Hepatocyte (in vitro differentiated cells): Measurements from ENCODE around the gene ENDOU.

Source experiments
- CTCF ChIP-seq: fragments of 200-600 bp; sonication (generic); IDR thresholded peaks from 2 replicates; pipeline ENCODE4 v1.5.1; 2016; ENCODE audit warnings: antibody characterized with exemption, mild to moderate bottlenecking; ENCODE audit not compliant: poor library complexity
- EZH2 ChIP-seq: fragments of 200-600 bp; sonication (generic); IDR thresholded peaks from 2 replicates; pipeline ENCODE4 v1.6.1; 2016; ENCODE audit warnings: antibody characterized with exemption, mild to moderate bottlenecking, borderline replicate concordance

GRCh38 chr12:47722136-47722834 is 3.0 kb downstream of the ENDOU start:
- TF ChIP-seq CTCF (no peak), EZH2 (no peak)
